Islet precursor cell (in vitro differentiated cells): ENCODE results near the gene FDXR.

Experiments
- DNase-seq: peaks from one replicate; pipeline ENCODE4 v3.0.0-alpha.2; 2018

FDXR gene

GRCh38 chr17:74832421-74832820, 40.4 kb downstream of the FDXR start:
- no peak for DNase-seq

GRCh38 chr17:74831444-74832146, 41.2 kb downstream of the FDXR start:
- no peak for DNase-seq

- no peak for DNase-seq
Observed at GRCh38 chr17:74830861-74831260, 41.9 kb downstream of the FDXR start.

- DNase-seq: no peak
Observed at GRCh38 chr17:74827800-74828199, 45.0 kb downstream of the FDXR start.

GRCh38 chr17:74825952-74826719, 46.7 kb downstream of the FDXR start:
- no peak for DNase-seq

- no peak for DNase-seq
Observed at GRCh38 chr17:74824961-74825627, 47.7 kb downstream of the FDXR start.

- DNase-seq: no peak
Observed at GRCh38 chr17:74822939-74823367, 49.8 kb downstream of the FDXR start.

GRCh38 chr17:74822335-74822938, 50.4 kb downstream of the FDXR start:
- DNase-seq: no peak

- no peak for DNase-seq
Observed at GRCh38 chr17:74821655-74822334, 51.0 kb downstream of the FDXR start.

- DNase-seq: no peak
Observed at GRCh38 chr17:74819801-74820436, 52.9 kb downstream of the FDXR start.

GRCh38 chr17:74818291-74818938, 54.4 kb downstream of the FDXR start:
- no peak for DNase-seq

GRCh38 chr17:74816905-74817620, 55.7 kb downstream of the FDXR start:
- no peak for DNase-seq

GRCh38 chr17:74815550-74816370, 57.0 kb downstream of the FDXR start:
- DNase-seq: no peak

GRCh38 chr17:74815067-74815466, 57.7 kb downstream of the FDXR start:
- no peak for DNase-seq

- DNase-seq: no peak
Observed at GRCh38 chr17:74814453-74814852, 58.3 kb downstream of the FDXR start.
